ENCODE results near the gene RPL35.

The RPL35 gene

DNA sequence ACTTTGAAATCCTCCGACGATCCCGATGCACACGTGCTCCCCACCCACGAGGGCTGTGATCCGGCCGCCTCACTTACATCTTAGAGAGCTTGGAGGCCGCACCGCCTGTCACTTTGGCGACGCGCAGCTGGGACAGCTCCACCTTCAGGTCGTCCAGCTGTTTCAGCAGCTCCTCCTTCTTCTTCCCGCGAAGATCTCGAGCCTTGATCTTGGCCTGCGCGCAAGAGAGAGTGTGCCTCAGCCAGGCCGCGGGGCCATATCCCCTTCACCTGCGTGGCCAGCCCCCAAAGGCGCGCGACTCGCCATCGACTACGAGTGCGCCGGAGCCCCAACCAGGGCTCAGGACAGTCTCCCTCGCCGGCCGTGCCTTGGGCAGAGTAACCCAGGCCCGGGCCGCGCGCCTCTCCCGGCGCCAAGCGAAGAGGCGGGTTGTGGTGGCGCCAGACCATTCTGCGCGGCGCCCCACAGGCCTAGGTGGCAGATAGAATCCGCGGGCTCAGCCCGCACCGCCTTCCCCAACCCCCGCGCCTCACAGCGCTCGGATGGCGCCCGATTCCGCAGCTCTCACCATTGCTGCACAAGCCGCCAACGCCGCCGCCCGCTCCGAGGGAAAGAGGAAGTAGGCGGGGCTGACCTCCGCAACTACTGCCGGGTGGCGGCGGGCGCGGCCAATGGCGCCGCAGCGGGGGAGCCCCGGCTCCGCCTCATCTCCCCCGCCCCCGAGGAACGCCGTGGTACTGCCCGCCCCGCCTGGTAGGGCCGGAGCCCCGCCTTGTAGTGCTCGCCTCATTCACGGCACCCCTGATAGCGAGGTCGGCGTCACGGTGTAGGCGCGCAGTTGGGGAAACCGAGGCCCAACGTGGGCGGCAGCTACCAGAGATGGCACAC lies at the start of gene RPL35, which contains the start of gene ARPC5L:
RPL35 (minus strand) TSS at position 616 of the 888 bp plus-strand sequence; CDS start at position 571, 45 bp downstream.
ARPC5L (plus strand) TSS at position 789 of the 888 bp plus-strand sequence. CDS start 7,161 bp downstream, outside the sequence.
- DNase-seq (ENCODE audit: low read depth): peak; percentile 77

DNA sequence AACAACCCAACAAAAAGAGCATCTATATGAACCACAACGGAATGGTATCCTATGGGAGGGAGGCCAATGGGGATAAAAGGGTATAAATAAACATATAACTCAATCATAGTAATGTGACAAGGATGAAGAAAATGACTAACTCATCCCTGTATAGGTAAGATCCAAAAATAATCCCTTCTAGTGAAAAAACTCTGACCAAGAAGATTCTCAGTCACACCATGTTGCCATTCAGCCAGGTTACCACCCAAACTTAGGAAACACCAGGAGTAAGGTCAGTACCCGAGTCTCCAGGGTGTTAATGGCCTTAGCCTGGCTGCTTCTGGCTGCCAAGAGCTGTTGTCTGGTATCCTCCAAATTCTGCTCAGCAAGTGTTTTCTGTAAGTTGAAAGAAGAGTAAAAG lies 46.3 kb upstream of the RPL35 start:
- DNase-seq (ENCODE audit: low read depth): no peak

DNA sequence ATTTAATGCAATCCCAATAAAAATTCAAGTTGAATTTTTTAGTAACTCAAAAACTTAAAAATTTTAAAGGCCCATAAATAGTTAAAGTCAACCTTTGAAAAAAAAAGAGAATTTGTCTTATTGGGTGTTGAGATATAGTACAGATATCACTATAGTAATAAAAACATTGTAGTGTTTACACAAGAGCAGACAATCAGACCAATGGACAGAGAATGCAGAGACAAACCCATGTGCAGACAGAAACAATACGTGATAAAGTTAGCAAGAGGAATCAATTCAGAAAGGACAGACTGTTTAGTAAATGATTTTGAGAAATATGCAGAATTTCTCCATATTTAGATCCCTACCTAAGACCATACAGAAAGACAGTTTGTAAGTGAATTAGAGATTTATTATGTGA lies 45.2 kb upstream of the RPL35 start:
- no peak for DNase-seq (ENCODE audit: low read depth)

DNA sequence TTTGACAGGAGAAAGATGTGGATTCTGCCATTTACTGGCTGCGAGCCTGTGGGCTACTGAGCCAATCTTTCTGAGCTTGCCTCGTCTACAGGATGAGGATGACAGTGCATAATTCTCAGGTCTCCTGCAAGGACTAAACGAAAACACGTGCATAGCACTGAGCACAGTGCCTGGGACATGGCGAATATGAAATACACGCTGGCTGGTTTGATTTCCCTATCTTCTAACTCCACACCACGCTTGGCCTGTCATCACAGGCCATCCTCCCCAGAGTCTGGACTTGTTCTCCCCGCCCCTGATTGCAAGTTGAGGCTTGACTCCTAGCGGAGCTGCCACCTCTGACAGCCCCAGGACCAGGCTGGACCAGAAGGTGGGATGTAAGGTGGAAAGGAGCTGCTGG lies 38.1 kb upstream of the RPL35 start:
- no peak for DNase-seq (ENCODE audit: low read depth)

DNA sequence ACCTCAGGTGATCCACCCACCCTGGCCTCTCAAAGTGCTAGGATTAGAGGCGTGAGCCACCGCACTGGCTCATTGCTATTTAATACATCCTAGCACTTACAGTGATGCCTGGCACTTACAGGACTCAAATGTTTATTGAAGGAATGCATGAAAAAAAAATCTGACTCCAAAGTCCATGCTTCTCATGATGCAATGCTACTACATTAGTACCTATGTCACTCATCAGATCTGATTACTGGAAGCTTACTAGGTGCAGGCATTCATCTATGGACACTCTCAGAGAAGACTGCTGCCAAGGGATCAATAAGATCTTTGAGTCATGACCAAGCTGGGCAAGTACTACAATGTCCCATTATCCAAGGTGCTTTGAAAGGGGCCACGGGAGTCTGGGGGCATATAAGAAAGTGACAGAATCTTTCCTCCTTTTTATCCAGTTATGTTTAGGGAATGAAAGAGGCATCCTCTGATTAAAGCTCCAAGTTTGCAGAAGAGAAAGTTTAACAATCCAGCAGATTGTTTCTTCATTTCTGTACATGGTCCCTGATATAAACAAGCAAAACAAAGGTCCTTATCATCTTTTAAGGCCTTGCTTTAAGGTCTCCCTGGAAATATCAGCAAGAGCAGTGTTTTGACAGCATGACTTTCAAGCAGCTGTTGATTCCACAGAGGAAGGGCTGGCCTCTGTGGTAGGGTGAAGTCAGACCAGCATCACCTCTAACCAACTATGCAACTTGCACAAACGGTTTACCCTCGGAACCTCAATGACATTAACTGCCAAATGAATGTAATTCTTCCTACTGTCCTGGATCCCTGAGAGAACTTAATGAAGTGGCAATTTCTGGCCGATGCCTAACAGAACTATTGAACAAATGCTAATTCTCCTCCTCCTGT lies 36.1 kb upstream of the RPL35 start:
- no peak for DNase-seq (ENCODE audit: low read depth)

DNA sequence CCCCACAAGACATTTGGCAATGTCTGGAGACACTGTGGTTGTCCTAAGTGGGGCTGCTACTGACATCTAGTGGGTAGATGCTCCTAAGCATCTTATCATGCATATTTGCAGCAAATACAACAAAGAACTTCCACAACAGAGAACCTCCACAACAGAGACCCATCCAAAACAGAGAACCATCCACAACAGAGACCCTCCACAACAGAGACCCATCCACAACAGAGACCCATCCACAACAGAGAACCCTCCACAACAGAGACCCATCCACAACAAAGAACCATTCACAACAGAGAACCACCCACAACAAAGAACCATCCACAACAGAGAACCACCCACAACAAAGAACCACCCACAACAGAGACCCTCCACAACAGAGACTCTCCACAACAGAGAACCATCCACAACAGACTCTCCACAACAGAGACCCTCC lies 33.0 kb upstream of the RPL35 start:
- DNase-seq (ENCODE audit: low read depth): no peak

DNA sequence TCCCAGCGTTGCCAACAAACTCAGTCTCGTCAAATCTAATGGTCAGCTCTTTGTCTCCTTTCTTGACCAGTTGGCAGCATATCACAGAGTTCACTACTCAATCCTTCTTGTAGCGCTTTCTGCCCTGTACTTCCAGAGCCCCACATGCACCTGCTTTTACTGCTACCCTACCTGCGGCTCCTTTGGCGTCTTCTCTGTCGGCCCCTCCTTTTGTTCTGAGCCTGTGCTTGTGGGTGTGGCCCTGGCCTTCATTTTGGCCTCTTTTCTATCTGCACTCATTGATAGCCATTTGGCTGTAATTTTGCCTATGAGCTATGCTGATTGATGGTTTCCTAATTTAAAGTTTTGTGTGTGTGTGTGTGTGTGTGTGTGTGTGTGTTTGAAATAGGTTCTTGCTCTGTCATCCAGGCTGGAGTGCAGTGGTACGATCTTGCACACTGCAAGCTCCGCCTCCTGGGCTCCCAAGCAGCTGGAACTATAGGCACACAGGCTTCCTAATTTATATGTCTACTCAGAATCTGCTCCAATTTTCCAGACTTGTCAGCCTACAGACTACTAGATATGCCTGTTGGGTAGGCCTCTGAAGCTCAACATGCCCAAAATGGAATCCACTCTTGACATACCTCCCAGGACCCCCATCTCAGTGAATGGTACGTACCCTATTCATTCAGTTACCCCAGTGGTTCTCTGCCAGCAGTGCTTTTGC lies 32.4 kb upstream of the RPL35 start:
- no peak for DNase-seq (ENCODE audit: low read depth)

DNA sequence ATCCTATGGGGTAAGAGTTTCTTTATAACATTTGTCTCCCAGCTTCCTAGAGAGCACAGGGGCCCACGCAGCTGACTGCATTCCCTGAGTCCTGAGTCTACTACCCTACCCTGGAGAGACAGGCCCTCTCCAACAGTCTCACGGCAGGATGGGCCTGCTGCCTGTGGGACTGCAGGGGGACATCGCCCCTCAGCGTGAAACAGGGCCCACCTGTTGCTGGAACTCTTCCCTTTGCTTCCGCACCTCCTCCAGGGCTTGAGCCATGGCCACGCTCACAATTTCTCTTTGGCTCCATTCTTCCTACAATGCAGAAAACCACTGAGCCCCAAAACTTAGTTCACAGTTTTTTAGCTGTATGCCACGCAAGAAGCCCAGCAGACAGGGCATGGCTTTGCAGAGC lies 28.4 kb upstream of the RPL35 start:
- no peak for DNase-seq (ENCODE audit: low read depth)

DNA sequence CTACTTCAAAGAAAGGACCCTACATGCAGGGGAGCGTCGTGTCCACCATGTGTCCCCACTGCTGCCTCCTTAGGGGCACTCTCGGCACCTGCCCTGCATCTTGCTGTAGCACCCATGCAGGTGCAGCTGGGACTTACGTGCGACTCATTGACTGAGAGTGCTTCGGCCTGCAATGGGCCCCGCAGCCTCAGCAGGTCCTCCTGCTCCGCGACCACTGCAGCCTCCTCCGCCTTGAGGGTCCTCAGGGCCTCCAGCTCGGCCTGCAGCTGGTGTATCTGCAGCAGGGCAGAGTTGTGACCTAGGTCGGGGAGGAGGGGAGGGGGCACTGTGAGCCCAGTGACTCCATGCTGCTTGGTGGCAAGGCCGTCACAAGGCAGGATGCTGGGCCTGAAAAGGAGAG lies 27.2 kb upstream of the RPL35 start:
- DNase-seq (ENCODE audit: low read depth): no peak

DNA sequence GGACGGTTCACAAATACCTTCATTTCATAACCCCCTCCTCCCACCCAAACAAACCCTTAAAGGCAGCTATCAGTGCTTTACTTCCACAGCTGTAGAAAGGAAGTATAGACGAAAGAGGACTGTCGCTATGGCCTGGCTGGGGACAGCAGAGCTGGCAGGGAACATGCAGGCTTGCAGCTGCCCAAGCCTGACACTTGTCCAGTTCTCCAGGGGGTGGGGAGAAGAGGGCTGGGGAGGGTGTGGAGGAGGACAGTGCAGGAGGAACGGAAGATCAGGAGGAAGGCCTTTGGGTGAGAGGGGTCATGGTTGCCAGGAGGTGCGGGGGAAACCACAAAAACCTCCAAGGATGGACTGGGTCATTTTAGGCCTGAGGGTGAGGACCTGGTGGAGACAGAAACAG lies 26.1 kb upstream of the RPL35 start:
- no peak for DNase-seq (ENCODE audit: low read depth)

DNA sequence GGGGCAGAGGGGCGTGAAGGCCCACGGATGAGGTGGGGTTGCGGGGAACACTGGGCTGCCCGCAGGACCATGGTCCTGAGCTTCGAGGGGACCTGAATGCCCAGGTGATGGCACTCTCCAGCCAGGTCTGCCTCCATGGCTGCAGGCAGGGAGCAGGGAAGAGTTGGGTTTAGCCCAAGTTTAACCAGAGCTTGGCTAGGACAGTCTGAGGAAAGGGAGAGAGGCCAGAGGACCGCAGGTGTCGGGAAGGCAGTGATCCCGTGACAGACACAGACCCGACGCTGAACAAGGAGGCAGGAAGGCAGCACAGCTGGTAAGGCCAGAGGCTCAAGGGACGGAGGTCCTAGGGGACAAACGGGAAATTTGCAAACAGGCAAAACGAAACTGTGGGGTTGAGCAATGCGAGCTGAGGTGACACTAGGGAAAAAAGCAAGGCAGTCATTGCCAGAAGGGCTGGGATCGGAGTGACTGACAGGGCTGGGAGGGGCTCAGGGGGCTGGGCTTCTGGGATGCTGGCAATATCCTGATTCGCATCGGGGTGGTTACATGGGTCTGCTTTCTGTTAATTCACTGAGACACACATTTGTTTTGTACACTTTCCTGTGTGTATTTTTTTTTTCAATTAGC lies 25.2 kb upstream of the RPL35 start:
- DNase-seq (ENCODE audit: low read depth): no peak

DNA sequence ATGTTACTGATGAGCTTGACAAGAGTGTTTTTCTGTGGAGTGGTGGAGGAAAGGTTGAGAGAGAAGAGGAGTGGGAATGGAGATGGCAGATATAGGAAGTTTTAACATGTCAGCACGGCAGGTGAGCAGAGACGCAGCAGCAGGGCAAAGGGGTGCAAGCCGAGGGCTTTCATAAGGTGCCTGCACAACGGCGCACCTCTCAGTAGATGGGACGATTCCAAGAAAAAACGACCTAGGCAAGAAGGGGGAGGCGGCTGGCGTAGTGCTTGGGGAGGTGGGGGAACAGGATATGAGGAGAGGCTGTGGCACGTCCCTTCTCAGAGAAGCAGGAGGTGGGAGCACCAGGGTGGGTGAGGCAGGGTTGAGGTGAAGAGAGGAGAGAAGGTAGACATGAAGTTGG lies 24.7 kb upstream of the RPL35 start:
- no peak for DNase-seq (ENCODE audit: low read depth)

DNA sequence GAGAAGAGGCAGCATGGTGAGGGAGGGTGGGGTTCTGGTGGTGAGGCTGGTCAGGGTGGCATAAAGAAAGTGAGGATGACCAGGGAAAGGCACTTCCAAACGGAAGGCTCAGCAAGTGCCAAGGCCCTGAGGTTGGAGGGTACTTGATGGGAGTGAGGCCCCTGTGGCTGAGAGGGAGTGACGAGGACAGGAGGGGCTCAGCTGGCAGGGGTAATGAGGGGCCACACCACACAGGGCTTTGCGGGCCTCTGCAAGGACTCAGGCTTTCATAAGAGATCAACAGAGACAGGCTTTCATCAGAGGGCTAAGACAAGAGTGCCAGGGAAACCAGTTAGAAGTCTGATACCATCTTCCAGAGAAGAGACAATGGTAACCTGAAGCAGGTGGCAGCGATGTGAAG lies 23.8 kb upstream of the RPL35 start:
- DNase-seq (ENCODE audit: low read depth): no peak

DNA sequence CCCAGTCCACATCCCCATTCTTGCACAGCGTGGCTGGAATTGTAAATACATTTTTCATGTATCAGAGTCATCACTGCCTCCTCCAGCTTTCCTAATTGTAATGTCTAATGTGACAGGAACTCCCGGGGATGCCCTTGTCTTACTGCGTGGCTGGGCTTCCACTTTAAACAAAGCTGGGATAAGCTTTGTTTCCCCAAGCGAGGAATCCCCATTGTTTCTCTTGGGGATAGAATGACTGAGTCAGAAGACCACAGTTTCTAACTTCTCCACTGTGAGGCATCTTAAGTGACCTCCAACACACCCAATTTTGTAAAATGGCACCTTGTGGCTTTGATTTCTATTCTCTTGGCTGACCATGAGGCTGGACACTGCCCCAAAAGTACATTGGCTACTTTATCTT lies 22.6 kb upstream of the RPL35 start:
- no peak for DNase-seq (ENCODE audit: low read depth)

DNA sequence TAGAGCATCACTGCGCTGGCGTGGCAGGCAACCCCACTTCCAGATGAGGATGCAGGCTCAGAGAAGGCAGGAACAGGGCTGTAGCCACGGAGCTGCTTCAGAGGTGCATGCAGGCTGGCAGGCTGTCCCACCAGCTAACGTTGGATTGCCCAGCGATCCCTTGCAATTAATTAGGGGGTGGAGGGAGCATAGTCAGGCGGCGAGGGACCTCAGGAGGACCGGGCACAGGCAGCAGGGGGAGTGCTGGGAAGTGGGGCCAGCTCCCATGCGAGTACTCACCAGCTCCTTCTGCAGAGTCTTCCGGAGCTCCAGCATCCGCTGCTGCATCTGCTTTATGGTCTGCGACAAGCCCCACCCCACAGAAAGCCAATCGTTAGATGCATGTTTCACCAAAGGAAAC lies 20.5 kb upstream of the RPL35 start:
- no peak for DNase-seq (ENCODE audit: low read depth)

DNA sequence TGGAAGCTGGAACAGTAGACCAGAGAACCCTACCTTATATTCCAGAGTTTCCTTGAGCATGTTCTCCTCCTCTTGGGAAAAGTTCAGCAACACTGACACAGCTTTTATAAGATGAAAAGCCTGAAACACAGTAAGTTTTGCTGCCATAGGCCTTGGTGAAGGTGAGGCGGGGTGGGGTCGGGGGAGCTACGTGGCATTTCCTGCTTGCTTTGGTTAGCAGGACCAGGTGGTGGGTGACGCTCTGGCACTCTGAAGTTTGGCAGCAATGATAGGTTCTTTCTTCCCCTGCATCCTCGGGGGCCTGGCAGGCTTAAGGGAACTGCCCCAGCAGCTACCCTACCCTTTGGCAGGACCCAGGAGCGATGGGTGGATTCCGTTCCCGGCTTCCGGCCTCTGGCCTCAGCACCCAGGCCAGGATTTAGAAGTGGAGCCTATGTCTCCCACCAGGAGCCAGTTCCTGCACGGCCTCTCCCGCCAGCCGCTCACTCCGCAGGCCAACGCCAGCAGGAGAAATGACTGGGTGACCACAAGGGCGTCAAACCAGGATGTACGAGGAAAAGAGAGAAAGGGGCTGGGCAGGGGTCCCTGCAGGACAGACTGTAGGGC lies 19.5 kb upstream of the RPL35 start:
- no peak for DNase-seq (ENCODE audit: low read depth)

DNA sequence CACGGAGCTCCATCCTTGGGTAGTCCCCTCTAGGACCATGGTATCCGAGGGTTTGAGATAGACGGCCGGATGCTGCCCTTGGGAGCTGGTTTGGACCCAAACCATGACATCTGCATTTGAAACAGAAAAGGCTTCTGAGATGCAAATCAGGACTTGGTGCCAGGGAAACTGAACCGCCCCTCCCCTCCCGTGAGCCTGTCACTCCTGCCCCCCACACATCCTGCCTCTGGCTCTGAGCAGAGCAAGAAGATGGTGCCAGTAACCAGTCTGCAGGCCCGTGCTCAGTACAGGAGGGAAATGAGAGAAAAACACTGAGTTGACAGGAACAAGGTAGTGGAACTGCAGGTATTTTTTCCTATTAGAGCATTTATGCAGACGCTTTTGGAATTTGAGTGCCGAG lies 18.7 kb upstream of the RPL35 start:
- DNase-seq (ENCODE audit: low read depth): no peak

DNA sequence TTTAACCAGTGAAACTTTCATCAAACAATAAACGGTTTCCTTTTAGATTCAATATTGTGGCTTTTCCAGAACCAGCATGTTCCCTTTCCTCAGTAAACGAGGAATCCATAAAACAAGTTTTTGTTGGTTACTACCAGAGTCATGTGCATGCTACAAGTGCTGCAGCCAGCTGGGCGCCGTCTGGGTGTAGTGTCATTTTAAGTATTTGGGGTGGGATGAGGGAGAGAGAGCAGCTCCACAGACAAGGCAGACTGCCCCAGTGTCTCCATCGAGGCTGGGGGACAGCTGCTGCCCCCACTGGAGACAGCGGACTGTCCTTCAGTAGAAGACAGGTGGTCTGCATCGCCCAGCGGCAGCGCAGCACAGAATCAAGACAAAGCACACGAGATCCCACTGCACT lies 17.5 kb upstream of the RPL35 start:
- DNase-seq (ENCODE audit: low read depth): no peak

DNA sequence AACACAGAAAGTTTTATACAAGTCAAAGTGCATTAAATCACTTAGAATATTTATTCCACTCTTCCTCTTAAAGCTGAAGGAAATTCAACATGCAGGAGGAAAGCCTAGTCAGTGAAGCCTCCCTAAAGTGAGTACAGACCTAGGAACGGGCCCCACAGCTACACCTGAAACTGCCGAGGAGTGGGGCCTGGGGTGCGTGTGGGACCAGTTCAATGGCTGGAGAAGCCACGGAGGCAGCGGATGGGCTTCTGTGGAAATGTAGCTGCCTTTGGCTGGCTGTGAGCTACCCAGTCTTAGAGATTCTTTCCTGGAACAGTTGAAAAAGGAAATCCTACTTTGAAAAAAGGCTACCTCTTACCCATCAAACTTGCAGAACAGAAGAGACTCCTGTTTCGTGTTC lies 16.8 kb upstream of the RPL35 start:
- DNase-seq (ENCODE audit: low read depth): no peak

DNA sequence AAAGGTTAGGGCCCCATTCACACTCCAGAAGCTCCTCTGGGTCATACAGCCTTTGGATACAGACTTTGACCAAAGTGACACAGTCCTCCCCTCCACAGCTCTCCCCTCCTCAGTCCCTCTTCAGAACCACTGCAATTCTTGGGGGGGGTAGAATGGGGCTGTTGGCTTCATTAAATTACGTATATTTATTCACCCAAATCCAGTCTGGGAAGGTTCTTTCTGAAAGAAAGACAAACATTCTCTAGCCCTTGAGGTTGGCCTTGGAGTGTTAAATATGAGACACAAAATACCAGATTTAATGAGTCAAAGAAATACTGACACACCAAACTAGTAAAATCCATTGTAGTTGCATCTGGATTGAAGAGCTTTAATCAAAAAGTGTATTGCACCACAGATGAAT lies 16.3 kb upstream of the RPL35 start:
- no peak for DNase-seq (ENCODE audit: low read depth)

DNA sequence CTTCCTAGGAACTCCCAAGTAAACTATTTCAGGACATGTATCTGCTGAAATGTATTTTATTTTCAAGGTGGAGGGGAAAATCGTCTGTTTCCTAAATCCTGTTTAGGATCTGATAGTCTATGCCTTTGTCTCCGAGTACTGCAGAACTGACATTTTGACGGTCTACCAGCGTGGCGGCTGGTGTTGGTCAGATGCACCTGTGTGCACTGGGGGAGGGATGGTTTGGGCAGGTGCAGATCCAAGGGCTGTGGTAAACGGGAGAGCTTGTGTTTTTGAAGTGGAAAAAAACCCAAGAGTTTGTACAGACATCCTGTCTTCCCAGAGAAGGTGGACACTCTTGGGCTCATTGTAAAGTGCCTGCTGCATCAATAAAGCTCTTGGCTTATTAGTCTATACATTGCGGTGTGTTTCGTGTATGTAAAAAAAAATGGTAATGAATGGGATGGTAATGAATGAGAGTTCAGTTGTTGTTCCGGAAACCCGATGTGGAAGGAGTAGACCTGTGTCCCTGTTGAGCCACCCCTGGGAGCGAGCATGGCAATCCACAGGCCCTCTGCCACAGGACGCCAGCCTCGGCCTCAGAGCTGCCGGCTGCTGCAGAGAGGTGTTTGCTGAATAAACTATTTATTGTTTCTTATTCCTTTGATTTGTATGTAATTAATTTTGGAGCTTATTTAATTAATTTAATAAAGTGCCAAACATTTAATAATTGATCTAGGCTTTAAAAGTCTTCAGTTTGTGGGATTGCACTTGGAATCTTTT lies 15.4 kb upstream of the RPL35 start:
- DNase-seq (ENCODE audit: low read depth): no peak
